OCI-LY1 (cell line): Measurements from ENCODE around the gene ASB17.

ENCODE experiments used
- H2AFZ ChIP-seq: fragments of 200-600 bp; sonication (generic), shearing (Covaris generic); 2 replicates; pipeline ENCODE4 v1.6.0; 2014; ENCODE audit warnings: antibody characterized with exemption, mild to moderate bottlenecking, low read length
- H3F3A ChIP-seq: fragments of 200-600 bp; sonication (generic), shearing (Covaris generic); 2 replicates; pipeline ENCODE4 v1.6.0; 2014; ENCODE audit warnings: mild to moderate bottlenecking, antibody characterized with exemption, low read length, moderate library complexity; ENCODE audit not compliant: insufficient read depth
- H3K27ac ChIP-seq: fragments of 200-600 bp; sonication (generic); 2 replicates; pipeline ENCODE4 v1.5.1; 2014; ENCODE audit warnings: low read length, mixed run types, mild to moderate bottlenecking, low read depth; ENCODE audit not compliant: poor library complexity, severe bottlenecking
- H3K27me3 ChIP-seq: fragments of 200-600 bp; sonication (generic); 2 replicates; pipeline ENCODE4 v1.6.0; 2014; ENCODE audit warnings: antibody characterized with exemption, mild to moderate bottlenecking, low read length, moderate library complexity; ENCODE audit not compliant: insufficient read depth
- H3K36me3 ChIP-seq: fragments of 200-600 bp; sonication (generic); 2 replicates; pipeline ENCODE4 v1.6.1; 2014; ENCODE audit warnings: mild to moderate bottlenecking, antibody characterized with exemption, low read length, moderate library complexity, mixed read lengths; ENCODE audit not compliant: insufficient read depth
- H3K4me1 ChIP-seq: fragments of 200-600 bp; sonication (generic); 2 replicates; pipeline ENCODE4 v1.5.1; 2014; ENCODE audit warnings: mild to moderate bottlenecking, low read length, moderate library complexity; ENCODE audit not compliant: insufficient read depth, severe bottlenecking
- H3K4me2 ChIP-seq: fragments of 200-600 bp; sonication (generic), shearing (Covaris generic); 2 replicates; pipeline ENCODE4 v1.6.1; 2014; ENCODE audit warnings: low read length
- H3K4me3 ChIP-seq: fragments of 200-600 bp; sonication (generic); 2 replicates; pipeline ENCODE4 v1.5.1; 2014; ENCODE audit warnings: low read length, low read depth, mild to moderate bottlenecking, mixed read lengths; ENCODE audit not compliant: poor library complexity, severe bottlenecking
- H3K79me2 ChIP-seq: fragments of 200-600 bp; shearing (Covaris generic); 2 replicates; pipeline ENCODE4 v1.6.1; 2016; ENCODE audit warnings: mixed run types, low read length, mixed read lengths; ENCODE audit not compliant: insufficient read depth
- H3K9ac ChIP-seq: fragments of 200-600 bp; sonication (generic), shearing (Covaris generic); 2 replicates; pipeline ENCODE4 v1.6.1; 2014; ENCODE audit warnings: mild to moderate bottlenecking, low read length, mixed read lengths
- H3K9me2 ChIP-seq: fragments of 200-600 bp; sonication (generic), shearing (Covaris generic); 2 replicates; pipeline ENCODE4 v1.6.1; 2014; ENCODE audit warnings: low read depth, mild to moderate bottlenecking, low read length, mixed read lengths
- H3K9me3 ChIP-seq: fragments of 200-600 bp; shearing (Covaris generic); 2 replicates; pipeline ENCODE4 v1.6.1; 2014; ENCODE audit warnings: low read length, mixed read lengths
- H4K20me1 ChIP-seq: fragments of 200-600 bp; sonication (generic), shearing (Covaris generic); 2 replicates; pipeline ENCODE4 v1.6.0; 2016; ENCODE audit warnings: mild to moderate bottlenecking, low read length; ENCODE audit not compliant: insufficient read depth
- EZH2 ChIP-seq: fragments of 200-600 bp; sonication (generic), shearing (Covaris generic); IDR thresholded peaks from 2 replicates; pipeline ENCODE4 v1.8.0; 2017; ENCODE audit warnings: borderline replicate concordance, mixed run types, mild to moderate bottlenecking, antibody characterized with exemption, low read length, moderate library complexity, mixed read lengths
- TF ChIP-seq, protein P1 (sequence below): fragments of 200-600 bp; sonication (generic), shearing (Covaris generic); IDR thresholded peaks from 2 replicates; pipeline ENCODE4 v1.5.1; 2017; ENCODE audit warnings: mild to moderate bottlenecking, antibody characterized with exemption, low read length, moderate library complexity, mixed read lengths

Gene ASB17

DNA sequence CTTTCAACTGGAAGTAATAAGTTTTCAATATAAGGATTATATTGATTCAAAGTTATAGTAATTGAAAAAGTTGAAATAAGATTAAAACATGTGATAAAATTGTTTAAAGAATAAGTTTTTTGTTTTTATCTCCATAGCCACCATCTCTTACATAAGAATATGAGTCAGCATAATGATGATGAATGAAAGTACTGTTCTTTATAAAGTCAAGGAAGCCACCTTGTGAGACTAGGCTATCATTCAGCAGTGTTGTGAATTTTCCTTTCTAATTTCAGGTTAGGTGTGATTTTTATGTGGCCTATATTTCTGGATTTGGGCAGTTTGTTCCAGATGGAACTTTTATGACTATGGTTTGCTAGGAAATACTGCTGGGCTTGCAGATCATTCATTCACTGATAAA, 22.4 kb upstream of the ASB17 start:
- Histone ChIP-seq H3K4me1 (no peaks in the 10 kb centered on the region), H3K9me3 (no peaks in the 10 kb centered on the region)

DNA sequence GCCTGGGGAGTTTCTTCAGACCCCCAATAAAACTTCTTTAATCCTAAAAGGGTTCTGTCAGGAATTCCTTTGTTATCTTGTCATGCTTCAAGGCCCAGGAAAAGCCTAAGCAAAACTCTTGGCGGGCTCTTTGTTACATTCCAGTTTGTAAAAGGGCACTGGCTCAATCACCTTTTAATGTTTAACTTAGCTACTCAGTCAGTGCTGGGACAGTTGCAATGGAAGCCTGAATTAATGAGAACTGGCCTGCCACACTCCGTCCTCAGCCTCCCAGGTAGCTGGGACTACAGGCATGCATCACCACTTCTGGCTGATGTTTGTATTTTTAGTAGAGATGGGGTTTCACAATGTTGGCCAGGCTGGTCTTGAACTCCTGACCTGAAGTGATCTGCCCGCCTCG, 21.3 kb upstream of the ASB17 start:
- Histone ChIP-seq H3K36me3 (no peaks in the 10 kb centered on the region), H3K9me3 (no peaks in the 10 kb centered on the region), H3K27me3 (no peaks in the 10 kb centered on the region), H3K9ac (no peak overlapping the region), H4K20me1 (no peaks in the 10 kb centered on the region), H3K4me2 (no peak overlapping the region), H3K27ac (no peak overlapping the region), H3K4me1 (no peaks in the 10 kb centered on the region), H3K9me2 (no peaks in the 10 kb centered on the region), H3K79me2 (no peaks in the 10 kb centered on the region), H2AFZ (no peak overlapping the region), H3F3A (no peaks in the 10 kb centered on the region), H3K4me3 (no peak overlapping the region)
- TF ChIP-seq EZH2, result no peak
- TF ChIP-seq, protein P1, sequence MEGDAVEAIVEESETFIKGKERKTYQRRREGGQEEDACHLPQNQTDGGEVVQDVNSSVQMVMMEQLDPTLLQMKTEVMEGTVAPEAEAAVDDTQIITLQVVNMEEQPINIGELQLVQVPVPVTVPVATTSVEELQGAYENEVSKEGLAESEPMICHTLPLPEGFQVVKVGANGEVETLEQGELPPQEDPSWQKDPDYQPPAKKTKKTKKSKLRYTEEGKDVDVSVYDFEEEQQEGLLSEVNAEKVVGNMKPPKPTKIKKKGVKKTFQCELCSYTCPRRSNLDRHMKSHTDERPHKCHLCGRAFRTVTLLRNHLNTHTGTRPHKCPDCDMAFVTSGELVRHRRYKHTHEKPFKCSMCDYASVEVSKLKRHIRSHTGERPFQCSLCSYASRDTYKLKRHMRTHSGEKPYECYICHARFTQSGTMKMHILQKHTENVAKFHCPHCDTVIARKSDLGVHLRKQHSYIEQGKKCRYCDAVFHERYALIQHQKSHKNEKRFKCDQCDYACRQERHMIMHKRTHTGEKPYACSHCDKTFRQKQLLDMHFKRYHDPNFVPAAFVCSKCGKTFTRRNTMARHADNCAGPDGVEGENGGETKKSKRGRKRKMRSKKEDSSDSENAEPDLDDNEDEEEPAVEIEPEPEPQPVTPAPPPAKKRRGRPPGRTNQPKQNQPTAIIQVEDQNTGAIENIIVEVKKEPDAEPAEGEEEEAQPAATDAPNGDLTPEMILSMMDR, result no peak

More for the DNA sequence above, 22.4 kb upstream of the ASB17 start:
- Histone ChIP-seq H3K9me2 (no peaks in the 10 kb centered on the region), H3K36me3 (no peaks in the 10 kb centered on the region), H3K4me2 (no peak overlapping the region), H3K27me3 (no peaks in the 10 kb centered on the region), H4K20me1 (no peaks in the 10 kb centered on the region), H3K79me2 (no peaks in the 10 kb centered on the region), H3K9ac (no peak overlapping the region), H3K4me3 (no peak overlapping the region), H2AFZ (no peak overlapping the region), H3K27ac (no peak overlapping the region), H3F3A (no peaks in the 10 kb centered on the region)
- no peak for TF ChIP-seq EZH2
- TF ChIP-seq, protein P1, result no peak

DNA sequence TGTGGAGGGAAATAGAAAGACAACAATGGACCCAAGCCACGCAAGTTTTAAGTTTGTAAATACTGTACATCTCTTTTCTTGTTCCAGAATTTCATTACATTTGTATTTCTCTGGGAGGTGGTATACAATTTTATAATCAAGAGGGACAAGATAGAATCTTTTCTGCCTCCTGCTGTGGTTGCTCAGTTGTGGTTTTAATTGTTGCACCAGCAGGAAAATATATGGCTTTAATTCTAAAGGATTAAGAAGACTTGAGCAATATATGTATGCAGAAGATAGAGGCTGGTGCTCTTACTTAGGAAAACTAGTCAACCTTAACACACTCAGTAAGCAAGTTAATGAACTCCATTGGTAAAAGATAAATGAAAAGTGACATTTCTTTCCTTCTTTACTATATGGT, 19.8 kb upstream of the ASB17 start:
- Histone ChIP-seq H3K27me3 (no peaks in the 10 kb centered on the region), H3K9me2 (no peaks in the 10 kb centered on the region), H3K79me2 (no peaks in the 10 kb centered on the region), H3K4me3 (no peak overlapping the region), H3K36me3 (no peaks in the 10 kb centered on the region), H4K20me1 (no peaks in the 10 kb centered on the region), H3K9me3 (no peaks in the 10 kb centered on the region), H3K9ac (no peak overlapping the region), H2AFZ (no peak overlapping the region), H3F3A (no peaks in the 10 kb centered on the region), H3K4me2 (no peak overlapping the region), H3K27ac (no peak overlapping the region), H3K4me1 (no peaks in the 10 kb centered on the region)
- TF ChIP-seq, protein P1, result no peak
- TF ChIP-seq EZH2, result no peak
